ENCODE measurements around the gene AKR1D1.

The AKR1D1 gene

GRCh38 chr7:138166681-138167080 lies 90.4 kb downstream of the AKR1D1 start:
- no peak for DNase-seq (ENCODE audit: low read depth in 2 of 2)

GRCh38 chr7:138167222-138167621 lies 91.0 kb downstream of the AKR1D1 start:
- DNase-seq (ENCODE audit: low read depth in 2 of 2): no peak

- no peak for DNase-seq (ENCODE audit: low read depth in 2 of 2)
Observed at GRCh38 chr7:138167869-138168296, 91.6 kb downstream of the AKR1D1 start.

Data from fibroblast of skin of left quadriceps (primary cell).